DMS 273 (cell line): ENCODE data around the gene ARL8A.
A peak's percentile ranks its signal among the peaks of the same experiment; 100 is the strongest.
"Not testable (repeated sequence)": the region's sequence is repeated elsewhere in the genome, so short reads cannot be mapped to it uniquely, and the experiment has no call there.

Source experiments
- DNase-seq: peaks from one replicate; lab custom pipeline; 2025; ENCODE audit not compliant: unreplicated experiment; lab: John Stamatoyannopoulos, UW

The ARL8A gene

GRCh38 chr1:202176949-202177927 is 32.7 kb upstream of the ARL8A start:
- no peak for DNase-seq

DNA sequence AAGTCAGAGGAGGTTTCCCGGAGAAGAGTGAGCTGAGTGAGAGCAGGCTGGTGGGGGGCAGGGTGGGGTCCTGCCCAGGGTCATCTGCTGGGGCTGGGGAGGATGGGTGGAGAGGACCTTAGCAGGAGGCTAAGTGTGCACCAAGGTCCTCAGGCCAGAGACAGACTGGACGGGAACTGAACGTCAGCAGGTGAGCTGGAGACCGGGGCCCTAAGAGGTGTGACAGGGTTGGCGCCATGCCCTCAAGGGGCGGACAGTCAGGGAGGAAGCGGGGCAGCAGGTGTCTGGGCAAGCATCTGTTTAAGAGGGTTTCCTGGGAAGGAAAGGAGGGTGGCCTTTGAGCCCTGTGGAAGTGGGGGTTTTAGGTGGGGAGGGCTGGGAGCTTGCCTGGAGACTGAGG is 29.5 kb upstream of the ARL8A start:
- no peak for DNase-seq

GRCh38 chr1:202172015-202172355 is 27.4 kb upstream of the ARL8A start:
- DNase-seq: peak; percentile 67

- DNase-seq: peak; percentile 66
Observed at GRCh38 chr1:202171292-202172014, 26.9 kb upstream of the ARL8A start.

- DNase-seq: peak; percentile 94
Observed at GRCh38 chr1:202170726-202171125, 26.2 kb upstream of the ARL8A start.

DNA sequence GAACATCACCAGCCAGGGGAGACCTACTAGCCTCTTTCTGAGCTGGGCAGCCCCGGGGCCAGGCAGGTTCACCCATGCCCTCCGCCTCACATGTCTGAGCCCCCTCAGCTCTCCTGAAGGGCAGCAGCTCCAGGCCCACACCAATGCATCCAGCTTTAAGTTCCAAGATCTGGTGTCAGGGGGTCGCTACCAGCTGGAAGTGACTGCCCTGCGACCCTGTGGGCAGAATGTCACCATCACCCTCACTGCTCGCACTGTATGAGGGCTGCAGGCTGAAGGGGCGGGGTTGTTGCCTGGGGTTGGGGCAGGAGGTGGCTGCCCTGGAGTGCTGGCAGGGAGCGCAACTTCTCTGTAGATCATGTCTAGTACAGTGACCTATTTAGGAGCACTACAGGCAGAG is 24.3 kb upstream of the ARL8A start:
- no peak for DNase-seq

DNA sequence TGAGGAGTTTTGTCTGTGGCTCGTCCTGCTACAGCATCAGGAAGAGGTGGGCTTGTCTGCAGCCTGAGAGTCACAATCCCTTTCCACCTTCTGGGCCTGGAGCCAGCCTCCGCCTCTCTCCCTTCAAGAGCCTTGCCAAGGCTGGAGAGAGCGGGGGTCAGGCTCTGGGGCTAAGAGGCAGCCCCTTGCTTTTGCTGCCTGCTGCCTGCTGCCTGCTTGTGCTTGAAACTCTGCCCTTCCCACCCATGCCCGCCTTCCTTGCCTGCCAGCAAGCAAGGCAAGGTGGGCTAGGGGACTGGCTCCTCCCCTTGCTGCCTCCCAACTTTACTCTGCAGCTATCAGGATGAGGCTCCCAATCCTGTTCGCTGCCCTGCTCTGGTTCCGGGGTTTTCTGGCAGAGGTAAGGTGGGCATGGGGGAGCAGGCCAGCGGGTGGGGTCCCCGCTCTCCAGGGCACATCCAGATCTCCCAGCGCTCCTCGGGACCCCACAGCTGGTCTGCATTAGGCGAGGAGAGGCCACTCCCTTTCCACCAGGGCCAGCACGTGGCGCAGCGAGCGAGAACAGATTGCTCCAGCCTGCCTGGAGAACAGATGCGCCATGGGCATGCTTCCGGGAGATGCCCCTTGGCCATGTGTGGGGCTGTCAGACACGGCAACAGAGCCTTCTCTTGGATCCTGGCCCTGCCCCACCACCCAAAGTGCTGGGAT is 23.3 kb upstream of the ARL8A start:
- peak; percentile 97 for DNase-seq

DNA sequence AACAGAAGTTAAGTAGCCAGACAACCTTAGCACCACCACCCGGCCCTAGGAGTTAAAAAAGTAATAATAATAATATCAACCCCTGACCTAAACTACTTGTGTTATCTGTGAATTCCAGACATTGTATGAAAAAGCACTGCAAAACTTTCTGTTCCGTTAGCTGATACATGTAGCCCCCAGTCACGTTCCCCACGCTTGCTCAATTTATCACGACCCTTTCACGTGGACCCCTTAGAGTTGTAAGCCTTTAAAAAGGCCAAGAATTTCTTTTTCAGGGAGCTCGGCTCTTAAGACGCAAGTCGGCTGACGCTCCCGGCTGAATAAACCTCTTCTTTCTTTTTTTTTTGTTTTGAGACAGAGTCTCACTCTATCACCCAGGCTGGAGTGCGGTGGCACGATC is 22.5 kb upstream of the ARL8A start:
- DNase-seq: not testable (repeated sequence)

DNA sequence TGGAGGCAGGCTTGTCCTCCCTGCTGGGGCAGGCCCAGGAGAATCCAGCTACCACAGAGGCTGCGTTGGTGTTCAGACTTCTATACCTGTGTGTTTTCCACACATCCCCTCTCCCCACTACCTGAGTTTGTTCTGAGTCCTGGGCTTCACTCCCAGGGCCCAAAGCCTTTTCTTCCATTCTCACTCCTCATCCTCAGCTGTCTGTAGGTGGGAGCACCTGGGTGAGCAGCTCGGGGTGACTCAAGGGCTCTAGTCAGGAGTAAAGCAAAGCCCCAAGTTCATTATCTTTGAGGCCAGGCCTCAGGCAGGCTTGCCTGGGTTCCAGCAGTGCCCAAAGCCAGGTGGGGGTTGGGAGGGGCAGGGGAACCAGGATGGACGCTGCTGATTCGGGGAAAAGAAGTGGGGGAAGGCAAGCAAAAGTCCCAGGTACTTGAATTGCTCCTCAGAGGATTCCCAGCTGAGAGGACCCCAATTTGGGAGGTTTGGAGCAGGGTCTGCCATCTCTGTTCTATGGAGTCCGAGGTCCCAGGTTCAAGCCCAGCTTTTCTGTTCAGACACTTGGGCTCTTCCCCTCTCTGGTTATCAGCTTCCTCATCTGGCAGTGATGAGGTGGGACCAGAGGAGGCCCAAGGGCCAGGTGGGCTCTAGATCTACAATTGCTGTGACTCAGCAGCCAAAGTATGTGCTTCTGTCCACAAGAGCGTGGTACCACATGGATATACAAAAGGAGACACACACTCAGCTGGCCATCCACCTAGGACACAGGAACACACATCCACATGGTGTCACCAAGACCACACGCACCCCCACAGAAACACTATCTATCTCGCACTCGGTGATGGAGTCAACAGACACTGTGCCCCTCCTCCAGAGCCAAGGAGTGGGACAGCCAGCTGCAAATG is 21.7 kb upstream of the ARL8A start:
- no peak for DNase-seq

- DNase-seq: no peak
Observed at GRCh38 chr1:202165267-202165941, 20.9 kb upstream of the ARL8A start.

DNA sequence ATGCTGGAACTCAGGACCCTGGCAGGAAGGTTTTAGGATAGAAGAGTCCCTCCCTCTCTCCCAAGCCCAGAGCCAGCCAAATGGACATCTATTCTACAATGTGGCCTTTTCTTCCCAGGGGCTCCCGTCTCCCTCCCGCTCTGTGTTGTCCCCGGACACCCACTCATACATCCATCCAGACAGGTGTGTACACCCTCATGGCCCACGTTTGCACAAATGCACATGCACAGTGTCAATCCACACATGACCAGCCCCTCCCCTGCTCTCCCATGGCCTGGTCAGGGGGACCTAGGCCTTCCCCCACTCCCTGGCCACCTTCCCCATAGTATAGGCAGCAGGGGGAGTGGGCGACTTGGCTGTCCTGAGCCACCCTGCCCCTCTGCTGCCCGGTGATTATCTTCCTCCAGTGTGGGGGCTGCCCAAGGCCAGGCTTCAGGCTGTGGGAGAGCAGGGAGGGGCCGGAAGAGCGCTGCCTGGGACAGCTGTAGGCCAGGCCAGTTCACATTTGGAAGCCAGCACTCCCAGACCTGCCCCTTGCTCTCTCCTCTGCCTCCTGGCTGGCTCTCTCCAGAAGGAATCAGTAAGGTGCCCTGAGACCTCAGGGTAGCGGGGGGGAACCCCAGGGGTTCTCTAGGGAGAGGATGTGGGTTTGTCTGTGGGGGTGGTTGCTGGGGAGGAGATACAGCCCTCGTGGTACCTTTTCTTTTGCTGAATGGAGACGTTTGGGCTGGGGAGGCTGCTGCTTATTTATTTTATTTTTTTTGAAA is 19.9 kb upstream of the ARL8A start:
- no peak for DNase-seq

- no peak for DNase-seq
Observed at GRCh38 chr1:202163281-202164270, 19.0 kb upstream of the ARL8A start.

- no peak for DNase-seq
Observed at GRCh38 chr1:202162418-202163280, 18.1 kb upstream of the ARL8A start.

GRCh38 chr1:202162047-202162417 is 17.5 kb upstream of the ARL8A start:
- DNase-seq: no peak

- no peak for DNase-seq
Observed at GRCh38 chr1:202161151-202162046, 16.9 kb upstream of the ARL8A start.

DNA sequence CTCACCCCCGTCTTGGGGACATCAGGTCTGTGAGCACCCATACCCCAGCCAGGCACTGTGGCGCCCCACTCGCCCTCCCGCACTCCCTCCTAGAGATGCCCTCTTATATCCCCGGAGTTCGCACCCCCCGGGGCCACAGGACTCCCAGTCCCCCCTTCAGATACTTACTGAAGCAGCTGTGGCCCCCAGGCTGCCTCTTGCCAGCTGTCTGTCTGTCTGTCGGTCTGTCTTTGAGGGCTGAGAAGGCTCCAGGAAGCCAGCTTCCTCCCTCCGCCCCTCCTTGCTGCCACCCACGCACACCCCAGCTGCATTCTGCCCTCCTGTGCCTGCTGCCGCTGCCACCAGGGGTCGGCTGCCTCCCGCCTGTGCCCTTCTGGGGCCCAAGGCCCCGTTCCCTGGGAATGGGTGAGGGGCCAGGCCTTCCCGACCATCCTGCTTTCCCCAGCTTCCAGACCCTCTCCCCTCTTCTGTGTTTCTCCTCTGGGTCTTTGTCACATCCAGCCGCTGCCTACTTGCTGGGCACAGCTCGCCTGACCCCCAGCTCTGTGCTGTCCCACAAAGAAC is 15.9 kb upstream of the ARL8A start, which contains the start of gene PTPN7:
PTPN7 (minus strand) TSS at position 226 of the 564 bp plus-strand sequence. CDS start 1,200 bp downstream, outside the sequence.
- DNase-seq: peak; percentile 81
